IMR-90 (cell line): ENCODE results near the gene ZNF397. TPM values are rescaled to one million over a fixed set of nuclear protein-coding genes. Genes with fewer than 3 reads are reported as not detected.
A peak's percentile ranks its signal among the peaks of the same experiment; 100 is the strongest.

Source experiments
- ATAC-seq: fragments of 200-7000 bp; cut with Tn5 transposase; 2 replicates; pipeline ENCODE4 v1.9.1; 2020; ENCODE audit warnings: low read depth, mild to moderate bottlenecking, moderate library complexity
- BruUV-seq: library from RNA; stranded (reverse); fragments of 400-500 nt; replicated peaks from 2 replicates; lab custom pipeline; 2021; lab: Mats Ljungman, UMichigan
- CTCF ChIA-PET: fragments of 300-600 bp; formaldehyde crosslinking; extraction: SDS; loops from one replicate; lab custom pipeline; 2021; ENCODE audit warnings: antibody characterized with exemption; lab: Yijun Ruan, JAX
- POLR2A ChIA-PET: fragments of 300-600 bp; sonication (Branson Sonifier 250); formaldehyde crosslinking; loops from one replicate; lab custom pipeline; 2022; ENCODE audit warnings: antibody characterized with exemption; ENCODE audit not compliant: unreplicated experiment; lab: Charles Lee
- DNase-seq: peaks from one replicate; pipeline ENCODE4 v3.0.0; 2013
- H2AFZ ChIP-seq: replicated peaks from 2 replicates; pipeline ENCODE3; 2013; ENCODE audit warnings: low read length, mild to moderate bottlenecking; ENCODE audit not compliant: poor library complexity
- H2AK5ac ChIP-seq: 2 replicates; pipeline ENCODE4 v1.6.1; 2013; ENCODE audit warnings: low read depth, low read length, inconsistent platforms
- H2AK9ac ChIP-seq: replicated peaks from 2 replicates; pipeline ENCODE3; 2013; ENCODE audit warnings: mild to moderate bottlenecking, low read depth, low read length, moderate library complexity; ENCODE audit not compliant: poor library complexity
- H2BK120ac ChIP-seq: 2 replicates; pipeline ENCODE4 v1.6.1; 2013; ENCODE audit warnings: low read depth, low read length, inconsistent platforms
- H2BK15ac ChIP-seq: 3 replicates; pipeline ENCODE4 v1.6.1; 2013; ENCODE audit warnings: low read depth, low read length, inconsistent platforms
- H2BK20ac ChIP-seq: 2 replicates; pipeline ENCODE4 v1.6.1; 2013; ENCODE audit warnings: low read depth, mild to moderate bottlenecking, inconsistent platforms, low read length, moderate library complexity
- H2BK5ac ChIP-seq: 2 replicates; pipeline ENCODE4 v1.6.1; 2013; ENCODE audit warnings: mild to moderate bottlenecking, low read depth, low read length, inconsistent platforms; ENCODE audit not compliant: poor library complexity, severe bottlenecking
- H3K14ac ChIP-seq: replicated peaks from 2 replicates; pipeline ENCODE4 v1.6.1; 2013; ENCODE audit warnings: low read depth, low read length, inconsistent platforms
- H3K18ac ChIP-seq: 2 replicates; pipeline ENCODE4 v1.6.1; 2013; ENCODE audit warnings: low read depth, low read length, control low read depth
- H3K23ac ChIP-seq: 2 replicates; pipeline ENCODE4 v1.6.1; 2013; ENCODE audit warnings: low read depth, low read length, inconsistent platforms
- H3K27ac ChIP-seq: 2 replicates; pipeline ENCODE4 v1.5.1; 2013; ENCODE audit warnings: mild to moderate bottlenecking, control low read depth, low read length; ENCODE audit not compliant: insufficient read depth
- H3K27me3 ChIP-seq: 2 replicates; pipeline ENCODE4 v1.6.1; 2013; ENCODE audit warnings: low read length; ENCODE audit not compliant: control insufficient read depth, insufficient read depth
- H3K36me3 ChIP-seq: 2 replicates; pipeline ENCODE4 v1.6.1; 2013; ENCODE audit warnings: low read length, mixed read lengths; ENCODE audit not compliant: control insufficient read depth, insufficient read depth
- H3K4ac ChIP-seq: 2 replicates; pipeline ENCODE4 v1.6.1; 2013; ENCODE audit warnings: low read depth, low read length, inconsistent platforms
- H3K4me1 ChIP-seq: 2 replicates; pipeline ENCODE4 v1.6.1; 2013; ENCODE audit warnings: low read length, mixed read lengths; ENCODE audit not compliant: control insufficient read depth, insufficient read depth
- H3K4me2 ChIP-seq: 2 replicates; pipeline ENCODE4 v1.6.1; 2013; ENCODE audit warnings: low read depth, mild to moderate bottlenecking, control low read depth, low read length, moderate library complexity
- H3K4me3 ChIP-seq: 2 replicates; pipeline ENCODE4 v1.5.1; 2013; ENCODE audit warnings: low read depth, mild to moderate bottlenecking, control low read depth, low read length, moderate library complexity; ENCODE audit not compliant: insufficient read depth
- H3K56ac ChIP-seq: 2 replicates; pipeline ENCODE4 v1.6.1; 2013; ENCODE audit warnings: low read length, inconsistent platforms; ENCODE audit not compliant: insufficient read depth; ENCODE audit errors: extremely low read depth
- H3K79me1 ChIP-seq, 2 experiments: 2 replicates each; pipeline ENCODE4 v1.6.1; 2013; ENCODE audit warnings: low read length in 2 of 2, inconsistent platforms in 1 of 2, low read depth in 1 of 2
- H3K9ac ChIP-seq: 2 replicates; pipeline ENCODE4 v1.6.1; 2013; ENCODE audit warnings: low read depth, low read length, control low read depth
- H3K9me1 ChIP-seq: 2 replicates; pipeline ENCODE4 v1.6.1; 2013; ENCODE audit warnings: low read length, inconsistent platforms; ENCODE audit not compliant: insufficient read depth
- H3K9me3 ChIP-seq: 2 replicates; pipeline ENCODE4 v1.6.1; 2013; ENCODE audit warnings: low read length; ENCODE audit not compliant: control insufficient read depth, insufficient read depth
- H4K20me1 ChIP-seq: 2 replicates; pipeline ENCODE4 v1.6.1; 2013; ENCODE audit warnings: low read length, inconsistent platforms; ENCODE audit not compliant: insufficient read depth
- H4K5ac ChIP-seq: 2 replicates; pipeline ENCODE4 v1.6.1; 2013; ENCODE audit warnings: mild to moderate bottlenecking, low read depth, low read length, control low read depth
- H4K8ac ChIP-seq, 2 experiments: 2 replicates each; pipeline ENCODE4 v1.6.1; 2013; ENCODE audit warnings: low read depth in 2 of 2, low read length in 2 of 2, control low read depth in 1 of 2, inconsistent platforms in 1 of 2
- H4K91ac ChIP-seq: 2 replicates; pipeline ENCODE4 v1.6.1; 2013; ENCODE audit warnings: low read depth, low read length, inconsistent platforms; ENCODE audit not compliant: insufficient read depth
- BHLHE40 ChIP-seq: fragments of 150-350 bp; IDR thresholded peaks from 2 replicates; pipeline ENCODE4 v1.6.1; 2016; ENCODE audit warnings: mild to moderate bottlenecking, low read depth, low read length
- CEBPB ChIP-seq: IDR thresholded peaks from 2 replicates; pipeline ENCODE4 v1.6.1; 2012; ENCODE audit warnings: low read depth, low read length, improper control_type of control experiment
- FOS ChIP-seq: fragments of 150-350 bp; IDR thresholded peaks from 2 replicates; pipeline ENCODE4 v1.6.1; 2016; ENCODE audit warnings: low read depth, low read length
- MAFK ChIP-seq: IDR thresholded peaks from 2 replicates; pipeline ENCODE4 v1.6.1; 2012; ENCODE audit warnings: low read depth, low read length, improper control_type of control experiment
- WGBS, 2 experiments: methylation state at CpG; one replicate each; pipeline versions ENCODE4 v1.1.5 to v1.1.7; 2013; ENCODE audit warnings: missing lambda C conversion rate in 2 of 2; ENCODE audit not compliant: insufficient read length in 1 of 2; ENCODE audit errors: extremely low coverage in 2 of 2; 5-methylcytosine and 5-hydroxymethylcytosine counted together
- dilution Hi-C: fragments of 300-500 bp; cut with HindIII; formaldehyde crosslinking; loops from one replicate; pipeline ENCODE4 v1.14.3; 2018; ENCODE audit warnings: low sequenced_read_pairs; ENCODE audit not compliant: unreplicated experiment
- in situ Hi-C: fragments of 300-500 bp; cut with MboI; formaldehyde crosslinking; loops from 3 replicates; pipeline ENCODE4 v1.14.3; 2019; ENCODE audit warnings: low sequenced_read_pairs, inconsistent platforms, mixed read lengths
- intact Hi-C: fragments of 100-400 bp; cut with micrococcal nuclease; formaldehyde crosslinking; loops from 2 replicates; pipeline ENCODE4 v1.10.0; 2022
- polyA plus RNA-seq, 3 experiments: library from polyadenylated mRNA; depleted of rRNA; stranded (reverse); fragments of >200 nt; gene quantifications; 2 replicates each; pipeline ENCODE4 v1.2.3, GENCODE V29; 2012; ENCODE audit warnings: low replicate concordance in 1 of 3
- total RNA-seq: library from RNA; depleted of rRNA; stranded (reverse); fragments of >200 nt; gene quantifications from 2 replicates; pipeline ENCODE4 v1.2.3, GENCODE V29; 2012

ZNF397 gene
- total and polyA plus RNA-seq, 2 of the 4 experiments (the other 2 are of a cell fraction), result 5.5 to 9.9 TPM

DNA sequence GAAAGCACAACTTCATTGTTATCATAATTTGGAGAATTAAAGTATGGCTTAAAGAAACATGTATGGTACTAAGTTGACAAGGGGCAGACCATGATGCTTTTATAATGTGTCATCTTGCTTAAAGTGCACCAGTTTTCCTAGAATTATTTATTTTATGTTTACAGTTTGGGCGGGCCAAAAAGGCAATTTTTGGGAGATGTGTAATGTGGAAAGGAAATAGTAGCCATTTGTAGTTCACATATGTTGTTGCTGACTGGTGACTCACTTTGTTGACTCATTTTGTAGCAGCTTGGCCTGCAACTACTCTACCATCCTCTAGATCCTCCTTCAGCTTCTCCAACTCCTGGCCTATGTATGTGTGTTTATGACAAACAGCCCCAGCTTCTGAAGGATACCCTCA is 41.5 kb downstream of the ZNF397 start:
- ChIA-PET POLR2A (no interaction called here), CTCF (interaction anchor here (0.6 to 1.5 kb wide), 2 partner anchors 16 to 276 kb away, joined by 3 to 5 read pairs; no protein-coding TSS in a partner anchor)
- dilution Hi-C loops (no loop called here), intact Hi-C loops (no loop called here), in situ Hi-C loops (no loop called here)
- Histone ChIP-seq H2BK120ac (peak overlapping the region; percentile 83), H4K5ac (peak overlapping the region; percentile 65; the same call in 1 of the 2 replicates), H3K14ac (peak overlapping the region; percentile 51; the same call in 1 of the 2 replicates), H3K56ac (no peak overlapping the region; the same call in 1 of the 2 replicates), H3K23ac (peak overlapping the region; percentile 61; the same call in 1 of the 2 replicates), H3K79me1 (peaks cover 23 to 34% of the 10 kb centered on the region in 2 experiments), H3K18ac (peak overlapping the region; percentile 97; the same call in 1 of the 2 replicates), H3K27ac (peak overlapping the region; percentile 52), H3K9ac (no peak overlapping the region), H3K36me3 (peaks cover 20% of the 10 kb centered on the region), H2BK20ac (peak overlapping the region; percentile 88), H2BK15ac (peak overlapping the region; percentile 64; the same call in 1 of the 3 replicates), H2AFZ (no peak overlapping the region), H2AK5ac (0 out of 2 replicates have a peak overlapping the region, but pooled peaks have one; percentile 82), H3K4ac (peak overlapping the region; percentile 84), H3K9me1 (0 out of 2 replicates have a peak, but pooled peaks cover 2% of the 10 kb centered on the region), H3K4me2 (peak overlapping the region; percentile 44; the same call in 1 of the 2 replicates), H2AK9ac (no peak overlapping the region), H3K27me3 (no peaks in the 10 kb centered on the region), H3K4me1 (peaks cover 5% of the 10 kb centered on the region), H3K9me3 (peaks cover 25% of the 10 kb centered on the region), H3K4me3 (no peak overlapping the region), H4K91ac (peak overlapping the region; percentile 62), H2BK5ac (peak overlapping the region; percentile 91), H4K8ac (peak overlapping the region in 1 of 2 experiments; percentile 83; a peak in 3 of 4 replicates), H4K20me1 (no peaks in the 10 kb centered on the region; the same call in 1 of the 2 replicates)
- no CpG with 5 or more reads among the region's 1 CpG for whole genome bisulfite sequencing, 2 experiments
- no TSS peak for BruUV-seq
- DNase-seq, result peak; percentile 95
- peak; percentile 96 for ATAC-seq
- TF ChIP-seq FOS (peak; percentile 89), MAFK (no peak; the same call in 1 of the 2 replicates), BHLHE40 (peak; percentile 23; the same call in 1 of the 2 replicates), CEBPB (peak; percentile 53; the same call in 1 of the 2 replicates)
